Frontal cortex (tissue), 4 donors: ENCODE data around the gene TSHZ2. TPM values are rescaled to one million over a fixed set of nuclear protein-coding genes. Genes with fewer than 3 reads are reported as not detected.
"Not testable (repeated sequence)": the region's sequence is repeated elsewhere in the genome, so short reads cannot be mapped to it uniquely, and the experiment has no call there.

Experiments used
- DNase-seq, 2 donors: peaks; one replicate each; pipeline ENCODE4 v3.0.0; 2012; ENCODE audit warnings: low spot score in 2 of 2
- FAIRE-seq: peaks from 2 replicates; lab custom pipeline; 2012; peaks lifted over from hg19 to GRCh38; lab: Jason Lieb, UNC
- total RNA-seq: library from RNA; depleted of rRNA; stranded (reverse); fragments of >200 nt; gene quantifications from one replicate; pipeline ENCODE4 v1.2.3, GENCODE V29; 2014
- donor health status: control.
- donor health status: control.
- donor health status: control.

Gene TSHZ2
- total RNA-seq, 1 donor from 2014 or later = 2.4 TPM

GRCh38 chr20:53077373-53078205 lies 105.4 kb downstream of the TSHZ2 start:
- FAIRE-seq (no peak), DNase-seq (no peak)

GRCh38 chr20:53078761-53079160 lies 106.6 kb downstream of the TSHZ2 start:
- FAIRE-seq (no peak), DNase-seq (no peak)

DNA sequence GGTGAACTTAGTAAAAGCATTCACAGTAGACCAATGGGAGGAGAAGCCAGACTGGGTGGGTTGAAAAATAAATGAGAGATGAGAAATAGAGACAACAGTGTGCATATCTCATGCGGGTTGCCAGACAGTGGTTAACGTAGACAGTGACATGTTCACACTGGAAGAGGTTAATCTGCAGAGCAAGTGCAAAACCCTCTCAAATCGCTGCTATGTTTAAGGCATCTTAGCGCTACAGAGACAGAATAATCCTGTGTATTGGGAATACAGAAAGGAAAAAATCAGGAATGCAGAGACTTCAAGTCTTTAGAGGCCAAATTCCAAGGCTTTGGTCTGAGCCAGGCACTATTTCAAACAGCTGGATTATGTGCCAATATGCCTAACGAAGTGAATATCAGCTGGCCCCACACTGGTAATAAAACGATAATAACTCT lies 107.1 kb downstream of the TSHZ2 start:
- no peak for FAIRE-seq
- DNase-seq = no peak

- FAIRE-seq (no peak), DNase-seq (no peak)
Observed at GRCh38 chr20:53079828-53080686, 107.9 kb downstream of the TSHZ2 start.

GRCh38 chr20:53080687-53080962 lies 108.5 kb downstream of the TSHZ2 start:
- FAIRE-seq = no peak
- DNase-seq = no peak

GRCh38 chr20:53080969-53081871 lies 109.1 kb downstream of the TSHZ2 start:
- no peak for DNase-seq
- FAIRE-seq = no peak

DNA sequence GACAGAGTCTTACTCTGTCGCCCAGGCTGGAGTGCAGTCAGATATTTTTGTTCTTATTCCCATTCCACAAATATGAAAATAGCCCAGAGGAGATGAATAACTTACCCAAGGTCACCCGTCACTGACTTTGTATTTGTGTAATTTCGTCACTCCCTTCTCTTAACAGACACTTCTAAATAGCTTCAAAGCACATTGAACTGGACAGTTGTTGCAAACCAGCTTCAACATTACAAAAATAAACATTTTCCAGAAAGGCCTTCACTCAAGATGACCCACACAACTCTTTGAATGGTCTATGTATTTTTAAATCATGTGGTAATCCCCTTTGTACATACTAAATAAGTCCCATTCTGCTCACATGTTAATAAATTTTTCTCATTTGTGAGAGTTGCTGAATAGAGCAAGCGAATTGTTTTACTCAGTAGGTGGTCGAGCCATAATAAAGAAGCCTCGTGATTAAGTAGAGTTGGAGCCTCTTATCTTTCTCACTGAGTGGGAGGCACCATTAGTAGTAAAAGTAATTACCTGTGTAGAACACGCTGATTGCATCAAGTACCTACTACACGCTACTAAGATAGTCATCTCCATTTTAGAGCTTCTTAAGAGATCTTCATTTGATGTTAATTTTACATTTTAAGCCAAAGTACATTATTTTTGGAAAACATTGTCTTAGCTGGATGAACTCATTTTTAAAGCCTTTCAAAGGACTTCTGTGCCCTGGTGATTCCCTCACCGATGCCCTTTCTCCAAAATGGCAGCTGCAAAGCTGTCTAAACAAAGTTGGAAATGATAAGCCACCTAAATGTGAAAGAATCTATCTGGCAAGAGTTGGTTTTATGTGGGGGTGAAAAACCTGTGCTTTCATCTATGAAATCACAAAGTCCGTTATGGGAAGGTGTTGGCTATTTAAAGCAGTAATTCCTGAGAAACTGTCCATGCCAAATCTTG lies 110.0 kb downstream of the TSHZ2 start:
- FAIRE-seq = no peak

DNA sequence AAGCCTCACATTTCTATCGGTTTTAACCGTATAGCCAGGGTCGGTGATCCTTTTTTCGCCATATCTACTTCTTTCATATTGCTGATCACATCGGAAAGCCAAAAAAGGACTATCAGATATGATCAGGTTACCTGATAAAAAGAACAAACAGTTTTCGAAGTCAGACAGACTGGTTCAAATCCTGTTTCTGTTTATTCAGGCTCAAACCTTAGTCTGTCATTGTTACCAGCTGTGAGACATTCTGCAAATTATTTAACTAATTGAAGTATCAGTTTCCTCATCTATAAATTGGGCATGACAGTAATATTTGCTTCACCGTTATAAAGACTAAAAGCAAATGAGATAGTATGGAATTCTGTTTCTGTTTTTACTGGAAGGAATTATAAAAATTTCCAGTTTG lies 111.3 kb downstream of the TSHZ2 start:
- no peak for FAIRE-seq
- DNase-seq = no peak

More for the DNA sequence above, 110.0 kb downstream of the TSHZ2 start:
- no peak for DNase-seq

- FAIRE-seq (no peak), DNase-seq (no peak)
Observed at GRCh38 chr20:53084408-53084997, 112.3 kb downstream of the TSHZ2 start.

DNA sequence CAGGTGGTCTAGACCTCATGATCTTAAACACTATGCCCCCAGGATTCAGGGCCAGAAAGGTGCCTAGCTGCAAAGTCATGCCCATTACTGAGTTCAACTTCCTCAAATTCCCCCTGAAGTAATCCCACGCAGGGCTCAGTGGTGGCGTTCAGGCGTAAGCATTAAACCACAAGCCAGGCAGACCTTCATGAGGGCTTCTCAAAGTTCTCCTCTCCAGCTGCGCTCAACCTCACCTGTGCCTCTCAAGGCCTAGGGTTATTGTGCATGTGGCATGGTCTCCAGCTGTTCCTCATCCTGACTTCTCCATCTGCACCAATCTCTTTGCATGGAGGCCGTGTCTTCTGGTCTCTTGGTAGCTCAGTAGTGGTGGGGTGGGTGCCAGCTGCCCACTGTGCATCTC lies 113.6 kb downstream of the TSHZ2 start:
- DNase-seq = no peak
- FAIRE-seq = no peak

- DNase-seq (no peak), FAIRE-seq (no peak)
Observed at GRCh38 chr20:53087037-53087777, 115.0 kb downstream of the TSHZ2 start.

- no peak for FAIRE-seq
- DNase-seq = peak in 1 of 2 donors; percentile 8
Observed at GRCh38 chr20:53088786-53089185, 116.6 kb downstream of the TSHZ2 start.

- FAIRE-seq, DNase-seq: not testable (repeated sequence)
Observed at GRCh38 chr20:53089851-53090250, 117.7 kb downstream of the TSHZ2 start.

DNA sequence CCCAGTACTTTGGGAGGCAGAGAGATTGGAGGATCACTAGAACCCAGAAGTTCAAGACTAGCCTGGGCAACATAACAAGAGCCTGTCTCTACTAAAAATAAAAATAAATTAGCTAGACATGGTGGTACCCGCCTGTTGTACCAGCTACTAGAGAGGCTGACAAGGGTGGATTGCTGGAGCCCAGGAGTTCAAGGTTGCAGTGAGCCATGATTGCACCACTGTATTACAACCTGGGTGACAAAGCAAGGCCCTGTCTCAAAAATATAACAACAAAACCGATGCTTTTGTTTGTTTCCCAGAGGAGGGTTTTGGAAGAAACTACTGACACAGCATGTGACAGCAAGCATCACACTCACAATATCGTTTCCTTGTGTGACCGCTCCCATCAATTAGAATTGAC lies 119.6 kb downstream of the TSHZ2 start:
- no peak for FAIRE-seq
- no peak for DNase-seq

- FAIRE-seq (no peak), DNase-seq (no peak)
Observed at GRCh38 chr20:53092772-53093300, 120.7 kb downstream of the TSHZ2 start.

GRCh38 chr20:53097371-53097770 lies 125.2 kb downstream of the TSHZ2 start:
- no peak for FAIRE-seq

DNA sequence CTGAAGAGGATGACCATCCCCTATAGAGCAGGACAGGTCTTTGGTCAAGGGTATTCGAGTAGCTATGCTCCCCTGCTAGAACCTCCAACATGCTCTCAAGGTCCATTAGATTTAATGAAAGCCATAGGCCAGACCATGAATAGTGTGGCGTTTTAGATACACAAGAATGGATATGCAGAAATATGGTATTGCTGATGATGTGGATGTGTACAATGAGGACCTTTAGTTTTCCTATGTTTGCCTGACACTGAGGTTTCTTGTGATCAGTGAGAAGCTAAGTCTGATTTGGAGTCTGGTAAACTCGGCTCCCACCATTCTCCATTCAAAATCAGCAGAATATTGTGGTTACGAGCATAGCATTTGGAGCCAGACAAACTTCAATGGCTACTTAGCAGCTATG lies 125.6 kb downstream of the TSHZ2 start:
- DNase-seq = no peak
- FAIRE-seq = no peak

More at GRCh38 chr20:53097371-53097770, 125.2 kb downstream of the TSHZ2 start:
- DNase-seq = no peak

DNA sequence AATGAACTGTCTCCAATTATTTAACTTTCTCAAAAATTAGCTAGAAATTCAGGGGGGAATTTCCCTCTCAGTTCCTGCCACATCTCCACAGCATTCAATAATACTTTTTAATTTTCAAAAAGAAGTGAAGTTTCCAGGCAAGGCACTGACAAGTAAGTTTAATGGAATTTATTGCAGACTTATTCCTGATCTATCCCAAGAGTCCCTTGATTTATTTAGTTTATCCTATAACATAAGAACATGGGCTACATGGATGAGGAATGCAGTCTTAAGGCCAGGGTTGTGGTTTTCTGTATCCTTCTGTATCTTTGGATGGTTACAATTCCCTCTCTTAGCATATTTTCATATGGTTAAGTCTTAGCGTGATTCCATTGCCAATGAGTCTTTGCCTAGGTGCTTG lies 126.5 kb downstream of the TSHZ2 start:
- no peak for DNase-seq
- FAIRE-seq = no peak
